Nephron (organoid): ENCODE data around the gene GPR65.

ENCODE experiments used
- H3K27ac Mint-ChIP-seq, 3 experiments: 2 replicates each; pipeline ENCODE4 v1.8.0; 2020; ENCODE audit warnings: mixed read lengths in 3 of 3, mild to moderate bottlenecking in 2 of 3, moderate library complexity in 1 of 3
- H3K27me3 Mint-ChIP-seq: 2 replicates; pipeline ENCODE4 v1.8.0; 2021; ENCODE audit warnings: low read depth, mild to moderate bottlenecking, moderate library complexity, mixed read lengths
- H3K36me3 Mint-ChIP-seq: 2 replicates; pipeline ENCODE4 v1.8.0; 2020; ENCODE audit warnings: low read depth, mixed read lengths
- H3K4me1 Mint-ChIP-seq: 2 replicates; pipeline ENCODE4 v1.8.0; 2020; ENCODE audit warnings: mixed read lengths
- H3K4me3 Mint-ChIP-seq, 3 experiments: 2 replicates each; pipeline ENCODE4 v1.8.0; 2020; ENCODE audit warnings: mild to moderate bottlenecking in 3 of 3, mixed read lengths in 3 of 3, moderate library complexity in 2 of 3
- H3K9me3 Mint-ChIP-seq: 2 replicates; pipeline ENCODE4 v1.8.0; 2020; ENCODE audit warnings: mixed read lengths
- CTCF ChIP-seq, 3 experiments: fragments of 200-600 bp; sonication (generic); IDR thresholded peaks; one replicate each; pipeline ENCODE4 v1.5.0; 2021; ENCODE audit warnings: antibody characterized with exemption in 3 of 3; ENCODE audit not compliant: unreplicated experiment in 3 of 3

Gene GPR65

GRCh38 chr14:88060576-88060975, 55.6 kb downstream of the GPR65 start:
- Mint-ChIP-seq H3K27ac (no peak overlapping the region), H3K9me3 (no peaks in the 10 kb centered on the region), H3K4me1 (no peaks in the 10 kb centered on the region), H3K36me3 (no peaks in the 10 kb centered on the region), H3K27me3 (no peaks in the 10 kb centered on the region), H3K4me3 (no peak overlapping the region)
- no peak for TF ChIP-seq CTCF (IDR thresholded peaks at IDR 0.05; ENCODE audit: unreplicated experiment in 3 of 3)

GRCh38 chr14:88063811-88064210, 58.9 kb downstream of the GPR65 start:
- Mint-ChIP-seq H3K27me3 (no peaks in the 10 kb centered on the region), H3K4me3 (no peak overlapping the region), H3K4me1 (no peaks in the 10 kb centered on the region), H3K9me3 (no peaks in the 10 kb centered on the region), H3K36me3 (no peaks in the 10 kb centered on the region), H3K27ac (no peak overlapping the region)
- TF ChIP-seq CTCF (IDR thresholded peaks at IDR 0.05; ENCODE audit: unreplicated experiment in 3 of 3): no peak
